ENCODE results near the gene GTPBP1.

DNA sequence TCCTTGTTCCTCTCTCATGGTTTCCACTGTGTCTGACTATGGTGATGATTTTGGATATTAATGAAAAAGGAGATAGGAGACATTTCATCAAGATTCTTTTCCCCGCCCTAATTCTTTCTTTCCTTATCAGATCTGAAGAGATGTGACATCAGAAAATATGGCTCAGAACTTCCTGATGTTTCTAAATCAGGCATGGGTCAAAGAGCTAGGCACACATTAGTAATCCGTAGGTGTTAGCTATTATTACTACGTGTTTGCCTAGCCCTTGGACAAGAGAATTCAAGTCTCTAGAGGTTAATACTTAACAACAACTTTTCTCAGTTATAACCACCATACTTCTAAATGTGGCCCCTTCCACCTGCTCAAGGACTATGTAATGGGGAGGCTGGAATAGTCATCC lies 10.8 kb upstream of the GTPBP1 start:
- TF ChIP-seq, protein P1, sequence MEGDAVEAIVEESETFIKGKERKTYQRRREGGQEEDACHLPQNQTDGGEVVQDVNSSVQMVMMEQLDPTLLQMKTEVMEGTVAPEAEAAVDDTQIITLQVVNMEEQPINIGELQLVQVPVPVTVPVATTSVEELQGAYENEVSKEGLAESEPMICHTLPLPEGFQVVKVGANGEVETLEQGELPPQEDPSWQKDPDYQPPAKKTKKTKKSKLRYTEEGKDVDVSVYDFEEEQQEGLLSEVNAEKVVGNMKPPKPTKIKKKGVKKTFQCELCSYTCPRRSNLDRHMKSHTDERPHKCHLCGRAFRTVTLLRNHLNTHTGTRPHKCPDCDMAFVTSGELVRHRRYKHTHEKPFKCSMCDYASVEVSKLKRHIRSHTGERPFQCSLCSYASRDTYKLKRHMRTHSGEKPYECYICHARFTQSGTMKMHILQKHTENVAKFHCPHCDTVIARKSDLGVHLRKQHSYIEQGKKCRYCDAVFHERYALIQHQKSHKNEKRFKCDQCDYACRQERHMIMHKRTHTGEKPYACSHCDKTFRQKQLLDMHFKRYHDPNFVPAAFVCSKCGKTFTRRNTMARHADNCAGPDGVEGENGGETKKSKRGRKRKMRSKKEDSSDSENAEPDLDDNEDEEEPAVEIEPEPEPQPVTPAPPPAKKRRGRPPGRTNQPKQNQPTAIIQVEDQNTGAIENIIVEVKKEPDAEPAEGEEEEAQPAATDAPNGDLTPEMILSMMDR (IDR thresholded peaks at IDR 0.05; ENCODE audit: low read depth, low read length, poor library complexity, severe bottlenecking) = no peak
- no peak for TF ChIP-seq EZH2phosphoT487 (IDR thresholded peaks at IDR 0.05; ENCODE audit: borderline replicate concordance, low read length)
